ENCODE measurements around the gene ASPG.

GRCh38 chr14:104101086-104101621, 15.7 kb downstream of the ASPG start:
- no peak for TF ChIP-seq EZH2 (IDR thresholded peaks at IDR 0.05; ENCODE audit: borderline replicate concordance)
- no peak for TF ChIP-seq CTCF (IDR thresholded peaks at IDR 0.05; ENCODE audit: poor library complexity)
- TF ChIP-seq EZH2phosphoT487 (IDR thresholded peaks at IDR 0.05; ENCODE audit: low read depth, severe bottlenecking, unreplicated experiment): no peak

Data from hepatocyte (in vitro differentiated cells).